ENCODE measurements around the gene DNAH8. TPM values are rescaled to one million over a fixed set of nuclear protein-coding genes. Genes with fewer than 3 reads are reported as not detected.

DNAH8 gene
- polyA plus RNA-seq, 3 donors = under 0.01 TPM; not detected in 2

GRCh38 chr6:39061182-39061581 lies 346.1 kb downstream of the DNAH8 start:
- H3K27ac ChIP-seq (ENCODE audit: low read depth, low read length) = no peak overlapping the region
- 47 to 74% (median 53%) methylated on average over 6 of the region's 6 CpGs for WGBS, 3 donors

GRCh38 chr6:39061588-39061987 lies 346.5 kb downstream of the DNAH8 start:
- 72 to 81% (median 80%) methylated on average over 3 of the region's 3 CpGs for WGBS, 3 donors
- H3K27ac ChIP-seq (ENCODE audit: low read depth, low read length) = no peak overlapping the region

- WGBS, 3 donors = 42 to 65% (median 56%) methylated on average over 10 of the region's 10 CpGs
- H3K27ac ChIP-seq (ENCODE audit: low read depth, low read length) = no peak overlapping the region
Measured at GRCh38 chr6:39062014-39062740, 347.1 kb downstream of the DNAH8 start.

- no peak overlapping the region for H3K27ac ChIP-seq (ENCODE audit: low read depth, low read length)
- 50 to 57% (median 56%) methylated on average over 1 of the region's 1 CpG for whole genome bisulfite sequencing, 3 donors
Measured at GRCh38 chr6:39063526-39063925, 348.4 kb downstream of the DNAH8 start.

- WGBS, 3 donors = 88 to 90% (median 90%) methylated on average over 8 of the region's 8 CpGs
Measured at GRCh38 chr6:39065561-39065960, 350.4 kb downstream of the DNAH8 start.

GRCh38 chr6:39068391-39068790 lies 353.3 kb downstream of the DNAH8 start:
- H3K27ac ChIP-seq (ENCODE audit: low read depth, low read length) = no peak overlapping the region
- 68 to 84% (median 75%) methylated on average over 7 of the region's 7 CpGs for WGBS, 3 donors

More at GRCh38 chr6:39065561-39065960, 350.4 kb downstream of the DNAH8 start:
- no peak overlapping the region for H3K27ac ChIP-seq (ENCODE audit: low read depth, low read length)

- H3K27ac ChIP-seq (ENCODE audit: low read depth, low read length) = no peak overlapping the region
- 93 to 97% (median 96%) methylated on average over 9 of the region's 9 CpGs for WGBS, 3 donors
Measured at GRCh38 chr6:39072830-39073229, 357.7 kb downstream of the DNAH8 start.

- 81 to 90% (median 86%) methylated on average over 17 of the region's 17 CpGs for WGBS, 3 donors
- H3K27ac ChIP-seq (ENCODE audit: low read depth, low read length) = no peak overlapping the region
Measured at GRCh38 chr6:39073471-39074355, 358.6 kb downstream of the DNAH8 start.

- H3K27ac ChIP-seq (ENCODE audit: low read depth, low read length) = no peak overlapping the region
- 78 to 86% (median 84%) methylated on average over 9 of the region's 9 CpGs for WGBS, 3 donors
Measured at GRCh38 chr6:39074486-39074885, 359.4 kb downstream of the DNAH8 start.

GRCh38 chr6:39075010-39075686 lies 360.0 kb downstream of the DNAH8 start:
- H3K27ac ChIP-seq (ENCODE audit: low read depth, low read length) = no peak overlapping the region
- 67 to 76% (median 71%) methylated on average over 12 of the region's 12 CpGs for WGBS, 3 donors

GRCh38 chr6:39075807-39076622 lies 360.9 kb downstream of the DNAH8 start:
- 73 to 81% (median 79%) methylated on average over 11 of the region's 11 CpGs for WGBS, 3 donors
- no peak overlapping the region for H3K27ac ChIP-seq (ENCODE audit: low read depth, low read length)

- WGBS, 3 donors = 72 to 77% (median 75%) methylated on average over 9 of the region's 9 CpGs
- no peak overlapping the region for H3K27ac ChIP-seq (ENCODE audit: low read depth, low read length)
Measured at GRCh38 chr6:39076623-39077535, 361.8 kb downstream of the DNAH8 start.

GRCh38 chr6:39077882-39078594 lies 362.9 kb downstream of the DNAH8 start:
- H3K27ac ChIP-seq (ENCODE audit: low read depth, low read length) = no peak overlapping the region
- WGBS, 3 donors = 85 to 91% (median 86%) methylated on average over 11 of the region's 11 CpGs

GRCh38 chr6:39078695-39079094 lies 363.6 kb downstream of the DNAH8 start:
- 70 to 92% (median 89%) methylated on average over 3 of the region's 3 CpGs for WGBS, 3 donors
- no peak overlapping the region for H3K27ac ChIP-seq (ENCODE audit: low read depth, low read length)

GRCh38 chr6:39079197-39080125 lies 364.4 kb downstream of the DNAH8 start:
- 77 to 93% (median 80%) methylated on average over 8 of the region's 8 CpGs for WGBS, 3 donors
- H3K27ac ChIP-seq (ENCODE audit: low read depth, low read length) = no peak overlapping the region
